HG02970 (cell line): ENCODE measurements around the gene SVOPL.

Source experiments
- ATAC-seq: cut with Tn5 transposase; IDR thresholded peaks from one replicate; pipeline ENCODE4 v1.9.1; 2021; ENCODE audit warnings: mild to moderate bottlenecking, moderate library complexity, moderate number of reproducible peaks; ENCODE audit not compliant: unreplicated experiment, low FRiP score

Gene SVOPL

DNA sequence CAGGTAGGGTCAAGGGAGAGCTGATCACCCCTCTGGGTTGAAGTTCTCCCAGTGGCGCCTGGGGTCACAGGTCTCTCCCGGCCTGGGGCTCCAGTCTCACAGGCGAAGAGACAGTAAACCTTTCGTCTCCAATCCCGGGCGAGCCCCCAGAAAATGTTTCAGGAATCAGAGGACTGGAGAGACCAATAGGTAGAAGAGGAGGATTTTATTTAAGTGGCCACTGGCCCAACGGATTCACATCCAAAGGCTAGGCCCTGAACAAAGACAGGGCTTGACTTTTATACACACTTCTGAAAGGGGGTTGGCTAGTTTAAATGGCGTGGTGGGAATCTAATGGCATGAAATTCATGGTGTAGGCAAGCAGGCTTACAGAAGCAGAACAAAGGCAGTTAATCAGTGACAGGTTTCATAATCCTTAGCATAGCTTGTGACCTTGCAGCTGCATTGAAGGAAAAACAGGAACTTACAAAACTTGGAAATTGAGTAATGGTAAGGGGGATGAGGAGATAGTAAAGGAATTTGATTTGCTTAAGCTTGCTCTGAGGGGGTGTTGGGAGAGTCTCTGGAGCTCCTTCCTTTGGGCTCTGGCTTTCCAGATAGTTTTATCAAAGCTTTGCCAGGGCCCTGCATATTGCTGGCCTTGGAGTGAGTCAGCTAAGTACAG, 135.6 kb downstream of the SVOPL start:
- no peak for ATAC-seq

DNA sequence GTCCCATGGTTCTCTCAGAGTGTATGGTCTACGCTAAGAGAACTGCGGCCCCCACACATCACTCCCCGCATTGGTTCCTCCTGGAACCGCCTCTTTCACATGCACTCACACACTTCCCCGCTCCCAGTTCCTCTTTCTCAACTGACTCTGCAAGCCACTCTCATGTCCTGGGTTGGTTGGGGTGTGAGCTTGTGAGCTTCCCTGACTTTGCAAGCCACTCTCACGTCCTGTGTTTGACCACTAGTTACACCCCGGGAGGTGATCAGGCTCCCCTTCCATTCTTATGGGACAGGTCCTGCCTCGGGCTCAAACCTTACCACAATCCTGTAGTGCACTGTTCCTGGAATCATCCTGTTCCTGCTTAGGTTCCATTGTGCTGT, 136.1 kb downstream of the SVOPL start:
- no peak for ATAC-seq

DNA sequence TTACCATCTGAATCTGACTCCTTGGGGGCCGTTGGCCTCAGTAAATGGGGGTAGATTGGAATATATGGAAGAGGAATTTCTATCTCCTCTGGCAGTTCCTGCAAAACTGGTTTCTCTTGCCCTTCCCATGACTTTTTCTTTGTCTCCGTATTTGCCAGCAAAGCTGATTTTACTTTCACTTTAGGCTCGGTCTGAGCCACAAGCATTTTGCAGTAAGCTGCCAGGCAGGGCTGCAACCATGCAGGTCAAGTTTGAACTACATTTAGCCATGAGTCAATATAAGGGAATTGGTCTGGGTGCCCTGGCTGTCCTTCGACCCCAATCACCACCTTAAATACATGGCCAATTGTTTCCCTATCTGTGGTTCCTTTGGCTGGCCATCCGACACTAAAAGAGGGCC, 136.8 kb downstream of the SVOPL start:
- no peak for ATAC-seq

DNA sequence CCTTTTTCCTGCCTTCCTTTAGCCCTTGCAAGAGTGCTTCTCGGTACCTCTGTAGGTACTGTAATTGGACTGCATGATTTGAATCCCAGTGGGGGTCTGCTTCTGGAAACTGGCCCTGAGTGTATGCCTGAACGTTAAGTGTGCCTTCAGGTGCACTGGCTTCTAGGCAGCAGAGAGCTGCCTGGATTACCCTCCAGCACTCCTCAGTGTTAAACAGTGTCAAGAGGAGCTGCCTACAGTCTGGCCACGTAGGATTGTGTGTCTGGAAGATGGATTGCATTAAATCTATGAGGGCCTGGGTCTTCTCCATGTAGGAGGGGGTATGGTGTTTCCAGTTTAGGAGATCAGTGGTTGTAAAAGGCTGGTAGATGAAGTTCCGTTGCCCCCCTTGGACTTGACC, 137.4 kb downstream of the SVOPL start:
- no peak for ATAC-seq

- ATAC-seq = no peak
Measured at GRCh38 chr7:138559448-138559847, 141.7 kb downstream of the SVOPL start.

- no peak for ATAC-seq
Measured at GRCh38 chr7:138556771-138557484, 144.2 kb downstream of the SVOPL start.

- no peak for ATAC-seq
Measured at GRCh38 chr7:138555684-138556083, 145.5 kb downstream of the SVOPL start.

DNA sequence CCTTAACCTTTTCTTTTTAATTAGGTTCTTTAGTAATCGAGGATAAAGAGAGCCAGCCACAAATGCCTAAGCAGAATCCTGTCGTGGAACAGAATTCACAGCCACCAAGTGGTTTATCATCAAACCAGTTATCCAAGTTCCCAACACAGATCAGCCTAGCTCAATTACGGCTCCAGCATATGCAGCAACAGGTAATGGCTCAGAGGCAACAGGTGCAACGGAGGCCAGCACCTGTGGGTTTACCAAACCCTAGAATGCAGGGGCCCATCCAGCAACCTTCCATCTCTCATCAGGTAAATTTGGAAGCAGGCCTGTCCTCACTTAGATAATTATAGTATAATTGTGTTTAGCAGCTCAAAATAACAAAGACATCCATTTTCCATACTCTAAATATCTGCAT, 146.5 kb downstream of the SVOPL start:
- ATAC-seq = no peak

DNA sequence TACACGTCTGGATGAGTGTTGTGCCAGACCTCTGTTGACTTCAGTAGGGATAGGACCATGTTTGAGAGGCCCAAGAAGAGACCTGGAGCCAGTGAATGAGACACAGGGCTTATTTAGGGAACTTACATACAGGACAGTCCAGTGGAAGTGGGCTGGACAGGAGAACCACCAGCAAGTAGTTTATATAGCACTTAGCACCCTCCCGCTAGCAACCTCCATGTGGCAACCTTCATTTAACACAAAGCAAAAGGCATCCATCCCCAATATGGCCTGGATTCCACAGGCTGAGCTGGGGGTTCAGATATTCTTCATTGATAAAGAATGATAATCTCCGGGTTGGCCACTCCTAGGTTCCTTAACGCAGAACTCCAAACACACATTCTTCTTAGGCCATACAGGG, 147.4 kb downstream of the SVOPL start:
- no peak for ATAC-seq

DNA sequence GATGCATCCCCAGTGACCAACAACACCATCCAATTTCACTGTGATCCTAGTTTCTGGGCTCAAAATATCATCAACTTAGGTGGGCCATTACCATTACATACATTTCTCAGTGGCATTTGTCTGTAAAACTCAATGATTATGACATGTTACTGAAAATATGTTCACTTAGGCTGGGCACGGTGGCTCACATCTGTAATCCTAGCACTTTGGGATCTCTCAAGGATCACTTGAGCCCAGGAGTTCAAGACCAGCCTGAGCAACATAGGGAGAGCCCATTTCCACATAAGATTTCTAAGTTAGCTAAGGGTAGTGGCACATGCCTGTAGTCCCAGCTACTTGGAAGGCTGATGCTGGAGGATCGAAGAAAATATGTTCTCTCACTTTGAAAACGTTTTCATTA, 150.1 kb downstream of the SVOPL start:
- ATAC-seq = no peak

- ATAC-seq = no peak
Measured at GRCh38 chr7:138550337-138550736, 150.8 kb downstream of the SVOPL start.

- no peak for ATAC-seq
Measured at GRCh38 chr7:138549082-138549481, 152.1 kb downstream of the SVOPL start.

DNA sequence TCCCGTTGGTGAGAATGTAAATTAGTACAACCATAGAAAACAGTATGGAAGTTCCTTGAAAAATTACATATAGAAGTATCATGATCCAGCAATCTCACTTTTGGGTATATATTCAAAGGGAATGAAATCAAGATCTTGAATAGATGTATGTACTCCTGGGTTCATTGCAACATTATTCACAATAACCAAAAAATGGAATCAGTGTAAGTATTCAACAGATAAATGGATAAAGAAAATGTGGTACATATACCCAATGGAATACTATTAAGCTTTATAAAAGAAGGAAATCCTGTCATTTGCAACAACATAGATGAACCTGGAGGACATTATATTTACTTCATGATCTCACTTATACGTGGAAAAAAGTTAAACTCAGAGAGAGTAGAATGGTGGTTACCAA, 154.3 kb downstream of the SVOPL start:
- ATAC-seq = no peak

DNA sequence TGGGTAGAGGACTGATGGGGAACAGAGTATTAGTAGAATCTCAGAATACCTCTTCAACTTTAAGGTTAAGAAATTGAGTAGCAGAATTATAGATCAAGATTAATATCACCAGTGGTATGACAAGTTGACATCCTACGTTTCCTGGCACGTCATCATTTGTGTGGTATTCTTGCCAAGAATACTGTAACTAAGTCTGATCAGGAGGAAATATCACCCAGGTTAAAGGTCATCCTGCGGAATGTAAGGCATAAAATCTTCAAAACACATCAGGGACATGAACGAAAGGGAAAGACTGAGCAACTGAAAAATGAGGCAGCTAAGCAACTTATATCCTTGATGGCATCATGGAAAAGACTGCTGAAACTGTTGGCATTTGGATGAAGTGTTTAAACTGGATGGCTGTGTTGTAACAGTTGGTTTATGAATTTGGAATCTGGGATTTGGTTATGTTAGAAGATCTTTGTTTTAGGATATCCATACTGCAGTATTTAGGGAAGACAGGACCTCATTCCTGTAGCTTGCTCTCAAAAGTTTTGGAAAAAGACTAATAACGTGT, 155.0 kb downstream of the SVOPL start:
- no peak for ATAC-seq

DNA sequence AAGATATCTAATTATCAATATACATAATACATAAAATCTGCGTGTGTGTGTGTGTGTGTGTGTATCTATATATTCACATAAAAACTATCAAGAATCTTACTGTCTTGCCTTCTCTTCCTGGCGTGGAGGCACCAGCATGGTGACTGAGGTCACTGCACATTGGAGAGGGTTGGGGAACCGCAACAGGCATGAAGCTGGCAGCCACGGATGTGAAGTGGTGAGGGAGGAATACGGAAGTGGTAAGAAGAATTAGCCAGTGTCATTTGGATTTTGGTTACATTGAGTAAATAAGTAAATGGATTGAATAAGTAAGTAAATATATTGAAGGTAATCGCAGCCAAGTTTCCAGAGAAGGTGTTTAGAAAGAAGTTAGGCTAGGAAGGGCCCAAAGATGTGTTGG, 156.0 kb downstream of the SVOPL start:
- ATAC-seq = no peak
